ENCODE data around the gene PROM1.

The PROM1 gene

GRCh38 chr4:16078195-16078760, 5.5 kb downstream of the PROM1 start:
- TF ChIP-seq CTCF (conservative IDR thresholded peaks at IDR 0.05): no peak
- H3K27ac ChIP-seq: no peak overlapping the region

GRCh38 chr4:16077786-16078185, 6.0 kb downstream of the PROM1 start:
- TF ChIP-seq CTCF (conservative IDR thresholded peaks at IDR 0.05): no peak
- H3K27ac ChIP-seq: no peak overlapping the region

GRCh38 chr4:16075975-16076757, 7.7 kb downstream of the PROM1 start:
- H3K27ac ChIP-seq: no peak overlapping the region
- no peak for TF ChIP-seq CTCF (conservative IDR thresholded peaks at IDR 0.05)

- H3K27ac ChIP-seq: no peak overlapping the region
- TF ChIP-seq CTCF (conservative IDR thresholded peaks at IDR 0.05): no peak
Observed at GRCh38 chr4:16075061-16075460, 8.8 kb downstream of the PROM1 start.

GRCh38 chr4:16072168-16072567, 11.7 kb downstream of the PROM1 start:
- no peak for TF ChIP-seq CTCF (conservative IDR thresholded peaks at IDR 0.05)
- H3K27ac ChIP-seq: no peak overlapping the region

- no peak for TF ChIP-seq CTCF (conservative IDR thresholded peaks at IDR 0.05)
- no peak overlapping the region for H3K27ac ChIP-seq
Observed at GRCh38 chr4:16070203-16070602, 13.6 kb downstream of the PROM1 start.

GRCh38 chr4:16067515-16067914, 16.3 kb downstream of the PROM1 start:
- TF ChIP-seq CTCF (conservative IDR thresholded peaks at IDR 0.05): no peak
- no peak overlapping the region for H3K27ac ChIP-seq

All from VCaP (cell line).